ENCODE measurements around the gene PIK3R3.

- TF ChIP-seq, protein P1, sequence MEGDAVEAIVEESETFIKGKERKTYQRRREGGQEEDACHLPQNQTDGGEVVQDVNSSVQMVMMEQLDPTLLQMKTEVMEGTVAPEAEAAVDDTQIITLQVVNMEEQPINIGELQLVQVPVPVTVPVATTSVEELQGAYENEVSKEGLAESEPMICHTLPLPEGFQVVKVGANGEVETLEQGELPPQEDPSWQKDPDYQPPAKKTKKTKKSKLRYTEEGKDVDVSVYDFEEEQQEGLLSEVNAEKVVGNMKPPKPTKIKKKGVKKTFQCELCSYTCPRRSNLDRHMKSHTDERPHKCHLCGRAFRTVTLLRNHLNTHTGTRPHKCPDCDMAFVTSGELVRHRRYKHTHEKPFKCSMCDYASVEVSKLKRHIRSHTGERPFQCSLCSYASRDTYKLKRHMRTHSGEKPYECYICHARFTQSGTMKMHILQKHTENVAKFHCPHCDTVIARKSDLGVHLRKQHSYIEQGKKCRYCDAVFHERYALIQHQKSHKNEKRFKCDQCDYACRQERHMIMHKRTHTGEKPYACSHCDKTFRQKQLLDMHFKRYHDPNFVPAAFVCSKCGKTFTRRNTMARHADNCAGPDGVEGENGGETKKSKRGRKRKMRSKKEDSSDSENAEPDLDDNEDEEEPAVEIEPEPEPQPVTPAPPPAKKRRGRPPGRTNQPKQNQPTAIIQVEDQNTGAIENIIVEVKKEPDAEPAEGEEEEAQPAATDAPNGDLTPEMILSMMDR (conservative IDR thresholded peaks at IDR 0.05; ENCODE audit: low read depth, low read length) = no peak
- TF ChIP-seq EZH2 (IDR thresholded peaks at IDR 0.05; ENCODE audit: borderline replicate concordance, low read depth, low read length, poor library complexity, severe bottlenecking) = no peak
These were observed 114.4 kb downstream of the PIK3R3 start for GRCh38 chr1:46017876-46018503.
